Bronchial epithelial cell (primary cell): Measurements from ENCODE around the gene BIRC5. TPM values are rescaled to one million over a fixed set of nuclear protein-coding genes. Genes with fewer than 3 reads are reported as not detected.

Experiments
- DNase-seq: peaks from one replicate; pipeline ENCODE4 v3.0.0-alpha.2; 2010; ENCODE audit warnings: low read depth
- FAIRE-seq: peaks from 2 replicates; lab custom pipeline; 2011; peaks lifted over from hg19 to GRCh38; lab: Jason Lieb, UNC
- H3K27me3 ChIP-seq: 2 replicates; pipeline ENCODE4 v1.5.1; 2011; ENCODE audit warnings: low read length; ENCODE audit not compliant: control insufficient read depth, insufficient read depth
- H3K36me3 ChIP-seq: 2 replicates; pipeline ENCODE4 v1.5.1; 2011; ENCODE audit warnings: low read length; ENCODE audit not compliant: control insufficient read depth, insufficient read depth
- H3K4me3 ChIP-seq: 2 replicates; pipeline ENCODE4 v1.5.1; 2011; ENCODE audit warnings: mild to moderate bottlenecking, low read depth, low read length, control low read depth
- CTCF ChIP-seq: IDR thresholded peaks from 2 replicates; pipeline ENCODE4 v1.5.1; 2011; ENCODE audit warnings: mild to moderate bottlenecking, moderate library complexity, low read length, control low read depth, inconsistent platforms; ENCODE audit not compliant: insufficient read depth, severe bottlenecking
- total RNA-seq: library from RNA; depleted of rRNA; stranded (reverse); fragments of >200 nt; gene quantifications from 2 replicates; pipeline ENCODE4 v1.2.1, GENCODE V29; 2014

Gene BIRC5
- total RNA-seq, 1 donor from 2014 or later, result 0.53 TPM

- DNase-seq (no peak), FAIRE-seq (no peak)
- Histone ChIP-seq H3K4me3 (no peak overlapping the region), H3K36me3 (no peaks in the 10 kb centered on the region), H3K27me3 (no peaks in the 10 kb centered on the region)
- no peak for TF ChIP-seq CTCF
Measured at GRCh38 chr17:78182504-78182903, 31.5 kb upstream of the BIRC5 start.

GRCh38 chr17:78183916-78184315 is 30.1 kb upstream of the BIRC5 start:
- TF ChIP-seq CTCF, result no peak
- DNase-seq (no peak), FAIRE-seq (no peak)
- H3K27me3 ChIP-seq, result no peaks in the 10 kb centered on the region
- H3K4me3 ChIP-seq, result no peak overlapping the region
- peaks cover under 1% of the 10 kb centered on the region for H3K36me3 ChIP-seq

- Histone ChIP-seq H3K36me3 (peaks cover 1% of the 10 kb centered on the region), H3K4me3 (no peak overlapping the region), H3K27me3 (no peaks in the 10 kb centered on the region)
- TF ChIP-seq CTCF, result no peak
- FAIRE-seq (no peak), DNase-seq (no peak)
Measured at GRCh38 chr17:78184351-78184750, 29.7 kb upstream of the BIRC5 start.

GRCh38 chr17:78184868-78185267 is 29.2 kb upstream of the BIRC5 start:
- DNase-seq, result no peak
- FAIRE-seq, result no peak
- no peak overlapping the region for H3K4me3 ChIP-seq
- TF ChIP-seq CTCF, result no peak
- no peaks in the 10 kb centered on the region for H3K27me3 ChIP-seq
- peaks cover 1% of the 10 kb centered on the region for H3K36me3 ChIP-seq

GRCh38 chr17:78185981-78186691 is 27.9 kb upstream of the BIRC5 start:
- DNase-seq (peak; percentile 12), FAIRE-seq (no peak)
- no peaks in the 10 kb centered on the region for H3K27me3 ChIP-seq
- peaks cover 4% of the 10 kb centered on the region for H3K36me3 ChIP-seq
- no peak for TF ChIP-seq CTCF
- H3K4me3 ChIP-seq, result peak overlapping the region; percentile 63
